HFF-Myc (cell line): Measurements from ENCODE around the gene OLFML1.

Source experiments
- DNase-seq: peaks from one replicate; pipeline ENCODE4 v3.0.0-alpha.2; 2011; ENCODE audit warnings: low read depth; ENCODE audit errors: extremely low read depth
- H3K4me3 ChIP-seq: replicated peaks from 2 replicates; pipeline ENCODE4 v1.5.1; 2011; ENCODE audit warnings: low read depth, mild to moderate bottlenecking, control low read depth, low read length
- CTCF ChIP-seq: IDR thresholded peaks from 2 replicates; pipeline ENCODE4 v1.5.1; 2012; ENCODE audit warnings: mild to moderate bottlenecking, low read depth, low read length, control low read depth; ENCODE audit errors: missing control alignments

Gene OLFML1

GRCh38 chr11:7485186-7486097, at the start of gene OLFML1:
Gene OLFML1, plus strand, starts transcription at chr11:7485506. Its CDS starts 370 bp downstream, at chr11:7485876.
- no peak for DNase-seq
- no peak for TF ChIP-seq CTCF

GRCh38 chr11:7436146-7436545, 49.2 kb upstream of the OLFML1 start:
- DNase-seq = no peak
- no peak for TF ChIP-seq CTCF
- H3K4me3 ChIP-seq = no peak overlapping the region

More at GRCh38 chr11:7485186-7486097, at the start of gene OLFML1:
- H3K4me3 ChIP-seq = peak within 1 kb of the TSS; percentile 4; the same call in 1 of the 2 replicates

- TF ChIP-seq CTCF = no peak
- DNase-seq = no peak
- no peak overlapping the region for H3K4me3 ChIP-seq
These were observed 48.6 kb upstream of the OLFML1 start for GRCh38 chr11:7436657-7437056.

GRCh38 chr11:7437696-7438095, 47.6 kb upstream of the OLFML1 start:
- H3K4me3 ChIP-seq = no peak overlapping the region
- DNase-seq = no peak
- no peak for TF ChIP-seq CTCF

- no peak for DNase-seq
- TF ChIP-seq CTCF = no peak
- no peak overlapping the region for H3K4me3 ChIP-seq
These were observed 45.5 kb upstream of the OLFML1 start for GRCh38 chr11:7439746-7440320.

- H3K4me3 ChIP-seq = no peak overlapping the region
- DNase-seq = peak; percentile 19
- peak; percentile 86 for TF ChIP-seq CTCF
These were observed 42.6 kb upstream of the OLFML1 start for GRCh38 chr11:7442588-7443215.
